Measurements from ENCODE around the gene APEX1.

Gene APEX1

GRCh38 chr14:20454516-20455354 is at the start of gene APEX1, which contains the start of gene OSGEP:
Gene APEX1 (plus strand): TSS chr14:20455226. CDS start chr14:20455646, 420 bp downstream.
Gene OSGEP (minus strand): TSS chr14:20454812. CDS start chr14:20454683, 129 bp downstream.
- CTCF ChIA-PET, result interaction anchor here (1.0 to 2.4 kb wide), 4 partner anchors 14 to 159 kb away, joined by 3 to 20 read pairs (median 4); partner anchors contain the start of gene TEP1
- Mint-ChIP-seq H3K4me1 (peaks cover 28% of the 10 kb centered on the region), H3K36me3 (peaks cover 40% of the 10 kb centered on the region), H3K4me3 (peak within 1 kb of the TSS; percentile 36), H3K27ac (no peak within 1 kb of the TSS), H3K27me3 (no peaks in the 10 kb centered on the region), H3K9me3 (no peaks in the 10 kb centered on the region)
- DNase-seq, result peak; percentile 99

- CTCF ChIA-PET, result no interaction called here
- Mint-ChIP-seq H3K27ac (no peak overlapping the region), H3K4me1 (peaks cover 45% of the 10 kb centered on the region)
Observed at GRCh38 chr14:20409226-20409625, 45.8 kb upstream of the APEX1 start.

GRCh38 chr14:20412411-20412810 is 42.6 kb upstream of the APEX1 start:
- H3K27ac Mint-ChIP-seq, result peak overlapping the region; percentile 90
- no peaks in the 10 kb centered on the region for H3K9me3 Mint-ChIP-seq
- H3K27me3 Mint-ChIP-seq, result no peaks in the 10 kb centered on the region
- H3K4me1 Mint-ChIP-seq, result peaks cover 49% of the 10 kb centered on the region
- peak overlapping the region; percentile 94 for H3K4me3 Mint-ChIP-seq
- H3K36me3 Mint-ChIP-seq, result peaks cover 13% of the 10 kb centered on the region
- CTCF ChIA-PET, result interaction anchor here (0.8 kb wide), 1 partner anchor 86 kb away, joined by 3 read pairs; no protein-coding TSS in a partner anchor
- no peak for DNase-seq

More at GRCh38 chr14:20409226-20409625, 45.8 kb upstream of the APEX1 start:
- H3K9me3 Mint-ChIP-seq, result no peaks in the 10 kb centered on the region
- no peak for DNase-seq
- H3K36me3 Mint-ChIP-seq, result peaks cover 40% of the 10 kb centered on the region
- H3K27me3 Mint-ChIP-seq, result no peaks in the 10 kb centered on the region
- H3K4me3 Mint-ChIP-seq, result no peak overlapping the region

GRCh38 chr14:20412876-20413743 is 41.9 kb upstream of the APEX1 start, which contains the start of gene TEP1:
Gene TEP1 (minus strand): TSS chr14:20413501. CDS start chr14:20408439, 5,062 bp downstream.
- Mint-ChIP-seq H3K36me3 (peaks cover 7% of the 10 kb centered on the region), H3K27me3 (no peaks in the 10 kb centered on the region), H3K27ac (peak within 1 kb of the TSS; percentile 90), H3K9me3 (no peaks in the 10 kb centered on the region), H3K4me3 (peak within 1 kb of the TSS; percentile 94), H3K4me1 (peaks cover 49% of the 10 kb centered on the region)
- CTCF ChIA-PET, result interaction anchor here (0.8 to 3.0 kb wide), 9 partner anchors 10 to 195 kb away, joined by 3 to 47 read pairs (median 6); partner anchors contain the start of genes APEX1 and OSGEP
- peak; percentile 85 for DNase-seq

GRCh38 chr14:20413744-20414082 is 41.3 kb upstream of the APEX1 start:
- H3K36me3 Mint-ChIP-seq, result peaks cover 4% of the 10 kb centered on the region
- no peaks in the 10 kb centered on the region for H3K27me3 Mint-ChIP-seq
- no peaks in the 10 kb centered on the region for H3K9me3 Mint-ChIP-seq
- CTCF ChIA-PET, result interaction anchor here (0.9 to 3.0 kb wide), 9 partner anchors 9 to 194 kb away, joined by 4 to 47 read pairs (median 7); partner anchors contain the start of genes APEX1 and OSGEP
- peak overlapping the region; percentile 90 for H3K27ac Mint-ChIP-seq
- DNase-seq, result peak; percentile 46
- H3K4me1 Mint-ChIP-seq, result peaks cover 46% of the 10 kb centered on the region
- peak overlapping the region; percentile 94 for H3K4me3 Mint-ChIP-seq

- peak; percentile 52 for DNase-seq
- Mint-ChIP-seq H3K4me3 (no peak overlapping the region), H3K9me3 (no peaks in the 10 kb centered on the region), H3K27ac (no peak overlapping the region), H3K36me3 (peaks cover 4% of the 10 kb centered on the region), H3K4me1 (peaks cover 40% of the 10 kb centered on the region), H3K27me3 (no peaks in the 10 kb centered on the region)
- CTCF ChIA-PET, result interaction anchor here (0.7 to 3.0 kb wide), 31 partner anchors 9 to 313 kb away, joined by 3 to 47 read pairs (median 5); partner anchors contain the start of genes APEX1, OSGEP, PARP2 and PIP4P1
Observed at GRCh38 chr14:20415782-20416206, 39.2 kb upstream of the APEX1 start.

- no peak for DNase-seq
- Mint-ChIP-seq H3K9me3 (no peaks in the 10 kb centered on the region), H3K4me3 (no peak overlapping the region), H3K27ac (no peak overlapping the region), H3K27me3 (no peaks in the 10 kb centered on the region), H3K36me3 (peaks cover 2% of the 10 kb centered on the region), H3K4me1 (peaks cover 37% of the 10 kb centered on the region)
- CTCF ChIA-PET, result interaction anchor here (0.7 to 3.0 kb wide), 29 partner anchors 9 to 313 kb away, joined by 3 to 47 read pairs (median 5); partner anchors contain the start of genes APEX1, OSGEP, PARP2 and PIP4P1
Observed at GRCh38 chr14:20416223-20416622, 38.8 kb upstream of the APEX1 start.

GRCh38 chr14:20417250-20418186 is 37.5 kb upstream of the APEX1 start:
- no peak overlapping the region for H3K27ac Mint-ChIP-seq

GRCh38 chr14:20418501-20418909 is 36.5 kb upstream of the APEX1 start:
- H3K27ac Mint-ChIP-seq, result no peak overlapping the region
- DNase-seq, result no peak
- CTCF ChIA-PET, result no interaction called here
- no peaks in the 10 kb centered on the region for H3K27me3 Mint-ChIP-seq
- H3K4me3 Mint-ChIP-seq, result no peak overlapping the region
- H3K9me3 Mint-ChIP-seq, result no peaks in the 10 kb centered on the region
- H3K36me3 Mint-ChIP-seq, result peaks cover 1% of the 10 kb centered on the region
- peaks cover 22% of the 10 kb centered on the region for H3K4me1 Mint-ChIP-seq

More at GRCh38 chr14:20417250-20418186, 37.5 kb upstream of the APEX1 start:
- Mint-ChIP-seq H3K4me1 (peaks cover 27% of the 10 kb centered on the region), H3K9me3 (no peaks in the 10 kb centered on the region), H3K27me3 (no peaks in the 10 kb centered on the region), H3K4me3 (no peak overlapping the region), H3K36me3 (peaks cover 1% of the 10 kb centered on the region)
- CTCF ChIA-PET, result interaction anchor here (0.6 to 1.5 kb wide), 2 partner anchors 90 to 449 kb away, joined by 3 to 4 read pairs; no protein-coding TSS in a partner anchor
- no peak for DNase-seq

GRCh38 chr14:20419419-20419818 is 35.6 kb upstream of the APEX1 start:
- CTCF ChIA-PET, result no interaction called here
- H3K9me3 Mint-ChIP-seq, result no peaks in the 10 kb centered on the region
- DNase-seq, result no peak
- no peak overlapping the region for H3K4me3 Mint-ChIP-seq
- no peaks in the 10 kb centered on the region for H3K36me3 Mint-ChIP-seq
- peaks cover 14% of the 10 kb centered on the region for H3K4me1 Mint-ChIP-seq
- H3K27me3 Mint-ChIP-seq, result no peaks in the 10 kb centered on the region
- no peak overlapping the region for H3K27ac Mint-ChIP-seq

- Mint-ChIP-seq H3K9me3 (no peaks in the 10 kb centered on the region), H3K36me3 (no peaks in the 10 kb centered on the region), H3K4me3 (no peak overlapping the region), H3K27ac (no peak overlapping the region), H3K27me3 (no peaks in the 10 kb centered on the region), H3K4me1 (peaks cover 6% of the 10 kb centered on the region)
- no peak for DNase-seq
- CTCF ChIA-PET, result no interaction called here
Observed at GRCh38 chr14:20421267-20421666, 33.8 kb upstream of the APEX1 start.

- no peak overlapping the region for H3K27ac Mint-ChIP-seq
- H3K36me3 Mint-ChIP-seq, result no peaks in the 10 kb centered on the region
- peaks cover 15% of the 10 kb centered on the region for H3K4me1 Mint-ChIP-seq
- DNase-seq, result no peak
- no peaks in the 10 kb centered on the region for H3K27me3 Mint-ChIP-seq
- no peaks in the 10 kb centered on the region for H3K9me3 Mint-ChIP-seq
- H3K4me3 Mint-ChIP-seq, result no peak overlapping the region
- CTCF ChIA-PET, result interaction anchor here (0.7 to 1.1 kb wide), 2 partner anchors 9 to 187 kb away, joined by 3 to 6 read pairs; no protein-coding TSS in a partner anchor
Observed at GRCh38 chr14:20422886-20423285, 32.1 kb upstream of the APEX1 start.

- H3K4me1 Mint-ChIP-seq, result peaks cover 34% of the 10 kb centered on the region
- H3K36me3 Mint-ChIP-seq, result peaks cover 2% of the 10 kb centered on the region
- CTCF ChIA-PET, result interaction anchor here (3.2 kb wide), 1 partner anchor 10 kb away, joined by 20 read pairs; no protein-coding TSS in a partner anchor
- no peaks in the 10 kb centered on the region for H3K27me3 Mint-ChIP-seq
- no peak overlapping the region for H3K4me3 Mint-ChIP-seq
- no peaks in the 10 kb centered on the region for H3K9me3 Mint-ChIP-seq
- no peak for DNase-seq
- H3K27ac Mint-ChIP-seq, result no peak overlapping the region
Observed at GRCh38 chr14:20424851-20425250, 30.2 kb upstream of the APEX1 start.

Data from activated naive CD4-positive, alpha-beta T cell treated with anti-CD3 and anti-CD28 coated beads, Interleukin-2, amount 10 ng/mL, durations not matched to agents 7 days and 5 days (primary cell).